Measurements from ENCODE around the gene S100A16. TPM values are rescaled to one million over a fixed set of nuclear protein-coding genes. Genes with fewer than 3 reads are reported as not detected.

S100A16 gene
- polyA plus RNA-seq, 2 of the 4 experiments (the other 2 are of a cell fraction) = 270 to 298 TPM

DNA sequence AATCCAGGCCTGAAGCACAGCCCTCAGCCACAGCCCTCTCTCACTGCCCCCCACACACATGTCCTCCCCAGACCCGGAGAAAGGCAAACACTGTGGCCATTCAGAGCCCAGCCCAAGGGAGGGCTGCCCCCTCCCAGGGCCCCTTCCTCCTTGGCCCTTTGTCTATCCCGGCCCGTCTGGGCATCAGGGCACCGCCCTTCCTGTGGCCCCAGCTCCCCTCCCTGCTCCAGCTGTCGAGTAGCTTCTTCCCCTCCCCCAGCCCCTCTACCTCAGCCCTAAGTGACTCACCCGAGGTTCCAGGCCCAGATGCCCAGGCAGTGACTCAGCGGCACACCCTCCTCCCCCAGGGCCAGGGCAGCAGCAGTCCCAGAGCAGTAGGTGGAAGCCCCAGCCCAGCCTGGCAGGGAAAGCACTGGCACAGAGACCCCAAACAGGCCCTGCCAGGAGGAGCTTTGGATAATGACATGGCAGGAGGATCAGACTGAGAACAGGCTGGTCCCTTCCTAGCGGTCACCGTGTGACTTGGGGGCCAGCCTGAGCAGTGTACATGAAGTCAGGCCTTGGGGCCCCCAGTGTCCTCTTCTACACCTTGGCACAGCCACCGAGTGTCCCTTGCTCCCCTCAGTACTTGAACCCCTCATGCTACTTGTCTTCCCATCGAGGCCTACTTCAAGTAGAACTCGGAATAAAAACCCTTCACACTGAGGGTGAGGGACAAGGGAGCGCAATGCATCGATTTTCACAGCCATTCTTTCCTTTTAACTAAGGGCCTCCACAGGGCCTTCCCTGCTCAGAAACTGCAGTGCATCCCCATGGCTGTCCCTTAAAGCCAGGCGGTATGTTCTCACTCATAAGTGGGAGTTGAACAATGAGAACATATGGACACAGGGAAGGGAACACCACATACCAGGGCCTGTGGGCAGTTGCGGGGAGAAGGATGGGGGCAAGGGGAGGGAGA lies 46.2 kb downstream of the S100A16 start (continued):
- TF ChIP-seq CHD4 (IDR thresholded peaks at IDR 0.05; ENCODE audit: borderline replicate concordance) (no peak), KDM1A (IDR thresholded peaks at IDR 0.05; ENCODE audit: low read depth) (no peak), HOXB5 (CRISPR knock-in tag; IDR thresholded peaks at IDR 0.05) (peak; percentile 64), BHLHE40 (IDR thresholded peaks at IDR 0.05; ENCODE audit: low read depth, low read length) (no peak), REST (IDR thresholded peaks at IDR 0.05) (no peak), MAZ (IDR thresholded peaks at IDR 0.05; ENCODE audit: borderline replicate concordance, low read depth, low read length) (no peak), ZFP36 (IDR thresholded peaks at IDR 0.05; ENCODE audit: borderline replicate concordance, partially characterized antibody) (no peak), ZC3H11A (IDR thresholded peaks at IDR 0.05) (no peak), ESRRA (IDR thresholded peaks at IDR 0.05; ENCODE audit: borderline replicate concordance, low read length) (no peak), PHF8 (IDR thresholded peaks at IDR 0.05; ENCODE audit: borderline replicate concordance, low read depth) (no peak), EHF (CRISPR knock-in tag; IDR thresholded peaks at IDR 0.05) (peak; percentile 79; the same call in 1 of the 2 replicates), RAD21 (conservative IDR thresholded peaks at IDR 0.05 in 1 of 2, IDR thresholded peaks at IDR 0.05 in 1 of 2) (peak; percentile 30 to 58; a peak in 4 of 5 replicates), POLR2AphosphoS2 (conservative IDR thresholded peaks at IDR 0.05; ENCODE audit: low read length) (no peak), CHD2 (IDR thresholded peaks at IDR 0.05; ENCODE audit: low read length, partially characterized antibody) (peak; percentile 68), TFCP2L1 (CRISPR knock-in tag; IDR thresholded peaks at IDR 0.05) (no peak; the same call in none of the 2 replicates), TP53 (CRISPR knock-in tag; IDR thresholded peaks at IDR 0.05) (peak; percentile 50; the same call in 1 of the 2 replicates), FOSL2 (IDR thresholded peaks at IDR 0.05) (peak; percentile 99), FOSL2 (CRISPR knock-in tag; IDR thresholded peaks at IDR 0.05) (peak; percentile 100), SMC3 (IDR thresholded peaks at IDR 0.05) (peak; percentile 54; the same call in 2 of the 3 replicates)
- TF ChIP-seq, protein P1, sequence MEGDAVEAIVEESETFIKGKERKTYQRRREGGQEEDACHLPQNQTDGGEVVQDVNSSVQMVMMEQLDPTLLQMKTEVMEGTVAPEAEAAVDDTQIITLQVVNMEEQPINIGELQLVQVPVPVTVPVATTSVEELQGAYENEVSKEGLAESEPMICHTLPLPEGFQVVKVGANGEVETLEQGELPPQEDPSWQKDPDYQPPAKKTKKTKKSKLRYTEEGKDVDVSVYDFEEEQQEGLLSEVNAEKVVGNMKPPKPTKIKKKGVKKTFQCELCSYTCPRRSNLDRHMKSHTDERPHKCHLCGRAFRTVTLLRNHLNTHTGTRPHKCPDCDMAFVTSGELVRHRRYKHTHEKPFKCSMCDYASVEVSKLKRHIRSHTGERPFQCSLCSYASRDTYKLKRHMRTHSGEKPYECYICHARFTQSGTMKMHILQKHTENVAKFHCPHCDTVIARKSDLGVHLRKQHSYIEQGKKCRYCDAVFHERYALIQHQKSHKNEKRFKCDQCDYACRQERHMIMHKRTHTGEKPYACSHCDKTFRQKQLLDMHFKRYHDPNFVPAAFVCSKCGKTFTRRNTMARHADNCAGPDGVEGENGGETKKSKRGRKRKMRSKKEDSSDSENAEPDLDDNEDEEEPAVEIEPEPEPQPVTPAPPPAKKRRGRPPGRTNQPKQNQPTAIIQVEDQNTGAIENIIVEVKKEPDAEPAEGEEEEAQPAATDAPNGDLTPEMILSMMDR (IDR thresholded peaks at IDR 0.05) = no peak
- TF ChIP-seq, protein P2, sequence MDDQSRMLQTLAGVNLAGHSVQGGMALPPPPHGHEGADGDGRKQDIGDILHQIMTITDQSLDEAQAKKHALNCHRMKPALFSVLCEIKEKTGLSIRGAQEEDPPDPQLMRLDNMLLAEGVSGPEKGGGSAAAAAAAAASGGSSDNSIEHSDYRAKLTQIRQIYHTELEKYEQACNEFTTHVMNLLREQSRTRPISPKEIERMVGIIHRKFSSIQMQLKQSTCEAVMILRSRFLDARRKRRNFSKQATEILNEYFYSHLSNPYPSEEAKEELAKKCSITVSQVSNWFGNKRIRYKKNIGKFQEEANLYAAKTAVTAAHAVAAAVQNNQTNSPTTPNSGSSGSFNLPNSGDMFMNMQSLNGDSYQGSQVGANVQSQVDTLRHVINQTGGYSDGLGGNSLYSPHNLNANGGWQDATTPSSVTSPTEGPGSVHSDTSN (IDR thresholded peaks at IDR 0.05) = peak; percentile 92
- TF ChIP-seq, protein P3, sequence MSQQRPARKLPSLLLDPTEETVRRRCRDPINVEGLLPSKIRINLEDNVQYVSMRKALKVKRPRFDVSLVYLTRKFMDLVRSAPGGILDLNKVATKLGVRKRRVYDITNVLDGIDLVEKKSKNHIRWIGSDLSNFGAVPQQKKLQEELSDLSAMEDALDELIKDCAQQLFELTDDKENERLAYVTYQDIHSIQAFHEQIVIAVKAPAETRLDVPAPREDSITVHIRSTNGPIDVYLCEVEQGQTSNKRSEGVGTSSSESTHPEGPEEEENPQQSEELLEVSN (IDR thresholded peaks at IDR 0.05; ENCODE audit: borderline replicate concordance, low read depth) = peak; percentile 60; the same call in 1 of the 2 replicates

Data from A549 (cell line).